Stimulated activated CD8-positive, alpha-beta memory T cell treated with anti-CD3 and anti-CD28 coated beads, Interleukin-4, amount 100 ng/mL, for 48 hours (primary cell): ENCODE results near the gene MEG3.

ENCODE experiments used
- DNase-seq: peaks from one replicate; pipeline ENCODE4 v3.0.0-alpha.2; 2020

Gene MEG3

DNA sequence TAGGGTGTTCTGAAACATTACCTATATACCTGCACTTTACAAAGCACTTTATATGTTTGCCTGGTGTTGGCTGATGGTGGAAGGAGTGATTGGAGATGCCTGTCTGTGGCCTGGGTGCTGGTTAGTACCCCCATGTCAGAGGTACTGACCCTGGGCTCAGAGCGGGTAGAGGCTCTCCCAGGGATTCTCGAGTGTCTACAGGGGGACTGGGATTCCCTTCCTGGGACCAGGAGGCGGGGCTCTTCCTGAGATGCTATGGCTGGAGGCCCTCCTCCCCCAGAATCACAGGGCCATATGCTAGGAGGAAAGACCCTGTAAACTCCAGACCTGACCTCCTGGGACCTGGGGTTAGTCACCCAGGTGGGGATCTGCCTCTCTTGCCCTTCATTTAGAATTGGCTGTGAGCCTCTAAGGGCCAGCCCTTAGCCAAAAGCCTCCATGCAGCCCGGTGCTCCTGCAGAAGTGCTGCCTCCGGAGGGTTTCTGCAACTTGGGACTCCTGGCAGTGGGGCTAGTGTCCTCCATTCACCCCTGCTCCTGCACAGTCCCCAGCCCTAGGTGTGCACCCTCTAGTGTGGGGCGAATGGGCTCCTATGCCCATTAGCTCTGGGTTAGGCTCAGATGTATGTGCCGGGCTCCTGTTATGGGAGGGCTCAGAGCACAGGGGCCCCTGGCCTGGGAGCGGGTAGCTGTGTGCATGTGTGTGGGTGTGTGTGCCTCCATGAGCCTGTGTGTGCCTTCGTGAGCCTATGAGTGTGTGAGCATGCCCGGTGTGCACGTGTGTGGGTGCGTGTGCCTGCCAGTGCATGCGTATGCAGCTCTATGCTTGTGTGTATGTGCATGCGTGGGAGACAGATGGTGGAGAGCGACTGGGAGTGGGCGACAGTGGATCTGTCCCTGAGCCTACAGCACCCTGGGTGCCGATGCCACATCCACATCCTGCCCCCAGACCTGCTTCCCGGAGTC, 41.0 kb downstream of the MEG3 start:
- DNase-seq = no peak

GRCh38 chr14:100867631-100868315, 41.9 kb downstream of the MEG3 start:
- DNase-seq = no peak

- no peak for DNase-seq
Observed at GRCh38 chr14:100868621-100869370, 42.9 kb downstream of the MEG3 start.

GRCh38 chr14:100871234-100872186, 45.6 kb downstream of the MEG3 start:
- no peak for DNase-seq

DNA sequence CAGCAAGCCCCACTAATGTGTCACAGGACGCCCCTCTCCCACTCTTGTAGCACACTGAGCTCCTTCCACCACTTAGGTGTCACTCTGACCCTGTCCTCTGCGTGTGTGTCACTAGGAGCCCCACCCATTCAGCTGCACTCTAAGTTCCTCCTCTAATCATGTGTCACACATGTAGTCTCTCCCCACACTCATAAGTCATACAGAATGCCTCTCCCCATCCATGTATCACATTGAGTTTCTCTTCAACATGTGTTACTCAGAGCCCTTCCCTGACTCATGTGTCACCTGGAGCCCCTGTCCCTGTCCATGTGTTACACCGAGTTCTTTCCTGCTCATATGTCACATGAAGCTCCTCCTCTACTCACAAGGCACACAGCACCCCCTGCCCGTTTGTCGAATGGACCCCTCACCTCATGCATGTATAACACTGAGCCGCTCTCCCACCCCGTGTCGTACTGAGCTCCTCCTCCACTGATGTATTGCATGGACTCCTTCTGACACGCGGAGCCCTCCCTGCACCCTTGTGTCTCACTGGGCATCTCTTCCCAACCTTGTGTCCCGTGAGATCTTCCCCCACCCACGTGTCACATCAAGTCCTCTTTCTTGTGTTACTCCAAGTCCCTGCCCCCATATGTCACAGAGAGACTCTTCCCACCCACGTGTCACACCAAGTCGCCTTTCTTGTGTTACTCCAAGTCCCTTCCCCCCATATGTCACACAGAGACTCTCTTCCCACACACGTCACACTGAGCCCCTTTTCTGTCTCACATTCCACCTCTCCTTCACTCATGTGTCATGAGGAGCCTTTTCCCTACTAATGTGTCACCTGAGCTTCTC, 46.6 kb downstream of the MEG3 start:
- DNase-seq = no peak

DNA sequence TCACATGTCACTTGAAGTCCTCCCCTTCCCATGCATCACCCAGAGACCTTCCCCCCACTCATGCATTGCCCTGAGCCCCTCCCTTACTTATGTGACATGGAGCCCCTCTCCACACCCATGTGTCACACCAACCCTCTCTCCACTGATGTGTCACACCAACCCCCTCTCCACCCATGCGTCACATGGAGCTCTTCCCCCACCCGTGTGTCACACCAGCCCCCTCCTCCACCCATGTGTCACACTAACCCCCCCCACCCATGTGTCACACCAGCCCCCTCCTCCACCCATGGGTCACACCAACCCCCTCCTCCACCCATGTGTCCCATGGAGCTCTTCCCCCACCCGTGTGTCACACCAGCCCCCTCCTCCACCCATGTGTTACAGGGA, 47.2 kb downstream of the MEG3 start:
- no peak for DNase-seq

DNA sequence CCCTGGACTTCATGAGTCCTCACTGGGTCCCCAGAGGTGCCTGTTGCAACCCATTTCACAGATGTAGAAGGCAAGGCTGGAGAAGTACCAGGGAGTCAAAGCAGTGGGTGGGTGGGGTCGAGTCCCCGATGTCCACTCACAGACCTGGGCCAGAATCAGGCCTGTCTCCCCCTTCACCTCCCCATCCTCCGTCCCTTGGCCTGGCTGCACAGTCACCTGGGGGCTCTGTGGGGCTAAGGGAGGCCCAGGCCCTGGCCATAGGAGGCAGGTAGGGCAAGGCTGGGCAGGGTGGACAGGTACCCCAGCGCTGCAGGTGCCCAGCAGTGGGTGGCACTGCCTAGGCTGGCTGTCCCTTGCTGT, 48.1 kb downstream of the MEG3 start:
- DNase-seq = no peak

DNA sequence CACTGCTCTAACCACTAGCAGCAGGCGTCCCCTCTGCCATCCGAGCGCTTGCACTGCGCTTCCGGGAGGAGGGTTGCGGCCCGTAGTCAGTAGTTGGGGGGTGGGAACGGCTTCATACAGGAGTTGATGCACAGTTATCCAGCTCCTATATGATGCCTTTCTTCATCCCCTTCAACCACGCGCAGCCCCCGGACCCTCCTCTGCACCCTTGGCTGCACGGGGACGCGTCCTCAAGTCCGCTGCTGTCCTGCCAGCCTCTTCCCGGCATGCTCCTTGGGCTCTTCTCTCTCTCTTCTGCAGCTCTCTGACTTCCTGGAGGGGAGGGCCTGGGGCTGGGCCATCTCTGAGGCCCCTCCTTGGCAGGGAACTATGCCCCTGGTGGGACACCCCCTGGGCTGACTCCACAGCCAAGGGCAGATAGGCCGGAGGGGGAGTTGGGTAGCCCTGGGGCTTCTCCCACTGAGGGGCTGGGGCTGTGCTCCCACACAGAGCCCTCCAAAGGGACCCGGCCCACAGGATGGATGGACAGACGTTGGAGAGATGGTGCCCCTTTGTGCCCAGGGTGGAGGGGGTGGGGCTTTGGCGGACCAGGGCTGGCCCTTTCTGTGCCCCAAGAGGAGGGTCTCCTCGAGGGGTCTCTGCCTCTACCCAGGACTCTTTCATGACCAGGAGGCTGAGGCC, 48.6 kb downstream of the MEG3 start:
- DNase-seq = no peak

GRCh38 chr14:100875126-100875525, 49.2 kb downstream of the MEG3 start:
- DNase-seq = no peak

GRCh38 chr14:100875861-100876590, 50.1 kb downstream of the MEG3 start:
- no peak for DNase-seq

DNA sequence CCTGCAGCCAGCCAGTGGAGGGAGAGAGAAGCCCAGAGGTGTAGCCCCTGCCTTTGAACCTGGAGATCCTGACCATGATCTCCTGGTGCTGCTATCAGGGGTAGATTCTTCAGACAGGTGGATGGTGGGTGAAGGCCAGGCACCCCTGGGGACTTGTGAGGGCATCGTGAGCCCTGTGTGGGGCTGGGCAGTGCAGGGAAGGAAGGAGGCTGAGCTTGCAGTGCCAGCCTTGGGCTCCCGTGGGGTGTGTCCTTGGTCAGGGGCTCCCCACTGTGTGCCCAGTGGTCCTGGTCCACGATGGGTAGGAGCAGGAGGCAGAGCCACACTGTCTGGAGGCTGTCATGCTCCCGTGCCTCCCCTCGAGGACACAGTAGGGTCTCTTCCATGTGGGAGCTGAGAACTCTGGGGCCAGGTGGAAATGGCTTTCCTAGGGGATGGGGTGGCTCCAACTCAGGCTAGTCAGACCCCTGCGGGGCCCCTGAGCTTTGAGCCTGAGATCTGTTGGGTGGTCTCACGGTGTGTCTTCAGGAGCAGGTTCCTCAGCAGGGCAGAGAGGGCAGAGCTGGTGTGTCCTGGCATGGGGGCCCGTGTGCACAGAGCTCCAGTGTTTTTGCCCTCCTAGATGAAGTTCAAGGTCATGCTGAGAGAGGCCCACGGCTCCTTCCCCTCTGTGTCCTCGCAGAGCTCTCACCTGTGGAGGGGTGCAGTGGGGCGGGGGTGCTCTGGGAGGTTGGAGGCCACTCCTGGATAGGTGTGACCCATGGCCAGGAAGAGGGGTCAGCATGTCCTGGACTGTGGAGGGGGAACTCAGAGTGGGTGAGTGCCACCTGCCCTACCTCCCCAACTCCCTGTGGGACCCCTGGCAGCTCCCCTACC, 52.6 kb downstream of the MEG3 start:
- no peak for DNase-seq

- no peak for DNase-seq
Observed at GRCh38 chr14:100879194-100879593, 53.3 kb downstream of the MEG3 start.

DNA sequence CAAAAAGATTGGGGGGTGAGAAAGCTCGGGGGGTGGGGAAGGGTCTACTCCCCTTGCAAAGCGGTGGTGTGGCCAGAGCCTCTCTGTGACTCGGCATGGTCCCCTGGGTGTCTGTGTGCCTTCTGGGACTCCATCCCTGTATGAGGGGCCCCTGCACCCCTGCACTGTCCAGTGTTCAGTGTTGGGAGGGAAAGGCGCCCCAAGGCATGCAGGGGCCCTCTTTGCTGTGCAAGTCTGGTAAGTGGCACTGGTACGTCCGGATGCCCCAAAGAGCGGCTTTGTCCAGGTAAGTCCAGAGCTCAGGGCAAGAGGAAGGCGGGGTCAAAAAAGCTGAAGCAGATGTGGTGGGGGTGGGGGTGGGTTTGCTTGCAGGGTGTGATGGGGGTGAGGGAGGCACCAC, 53.9 kb downstream of the MEG3 start:
- no peak for DNase-seq

- no peak for DNase-seq
Observed at GRCh38 chr14:100880271-100881101, 54.6 kb downstream of the MEG3 start.

GRCh38 chr14:100881211-100882025, 55.5 kb downstream of the MEG3 start:
- no peak for DNase-seq

GRCh38 chr14:100882026-100882967, 56.4 kb downstream of the MEG3 start:
- no peak for DNase-seq
